HG03469 (cell line): ENCODE results near the gene NPFF.
"Not testable (repeated sequence)": the region's sequence is repeated elsewhere in the genome, so short reads cannot be mapped to it uniquely, and the experiment has no call there.

Source experiments
- ATAC-seq: cut with Tn5 transposase; IDR thresholded peaks from one replicate; pipeline ENCODE4 v1.9.1; 2021; ENCODE audit warnings: mild to moderate bottlenecking, moderate library complexity, moderate number of reproducible peaks; ENCODE audit not compliant: unreplicated experiment

Gene NPFF

GRCh38 chr12:53497461-53497860 is 9.8 kb downstream of the NPFF start:
- ATAC-seq = no peak

GRCh38 chr12:53496752-53497032 is 10.6 kb downstream of the NPFF start:
- ATAC-seq = no peak

DNA sequence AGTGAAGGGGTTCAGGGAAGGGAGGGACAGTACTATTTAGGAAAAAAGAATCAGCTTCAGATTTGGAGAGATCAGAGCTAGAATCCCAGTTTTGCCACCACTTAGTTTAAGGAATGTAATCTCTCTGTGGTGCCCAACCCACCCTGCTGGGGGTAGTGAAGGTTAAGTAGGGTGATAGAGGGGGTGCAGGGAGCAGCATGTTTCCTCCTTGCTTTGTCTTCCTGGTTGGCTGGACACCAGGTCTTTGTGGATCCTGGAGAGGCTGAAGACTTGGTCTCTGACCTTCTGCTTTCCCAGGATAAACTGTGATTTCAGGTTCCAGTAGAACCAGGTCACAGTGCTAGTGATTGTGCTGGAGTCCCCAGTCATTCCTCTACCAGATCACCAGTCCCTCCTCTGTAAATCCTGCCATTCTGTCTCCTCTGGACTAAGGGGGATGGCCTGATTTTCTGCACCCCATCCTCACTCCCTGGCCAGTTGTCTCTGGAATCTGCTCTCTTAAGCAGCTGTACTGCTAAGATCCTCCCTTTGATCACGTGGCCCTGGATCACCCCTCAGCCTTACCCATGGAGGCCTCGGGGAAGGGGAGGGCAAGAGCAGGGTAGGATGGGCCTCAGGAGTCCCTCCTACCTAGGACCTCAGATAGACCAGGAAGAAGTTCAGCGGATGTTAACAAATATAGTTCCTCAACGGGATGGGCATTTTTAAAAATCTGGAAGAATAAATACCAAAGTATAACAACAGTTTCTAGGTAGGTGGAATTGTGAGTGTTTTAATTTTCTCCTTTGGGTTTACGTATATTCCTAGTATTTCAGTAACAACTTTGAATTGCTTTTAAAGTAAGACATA is 11.2 kb downstream of the NPFF start:
- ATAC-seq = no peak

DNA sequence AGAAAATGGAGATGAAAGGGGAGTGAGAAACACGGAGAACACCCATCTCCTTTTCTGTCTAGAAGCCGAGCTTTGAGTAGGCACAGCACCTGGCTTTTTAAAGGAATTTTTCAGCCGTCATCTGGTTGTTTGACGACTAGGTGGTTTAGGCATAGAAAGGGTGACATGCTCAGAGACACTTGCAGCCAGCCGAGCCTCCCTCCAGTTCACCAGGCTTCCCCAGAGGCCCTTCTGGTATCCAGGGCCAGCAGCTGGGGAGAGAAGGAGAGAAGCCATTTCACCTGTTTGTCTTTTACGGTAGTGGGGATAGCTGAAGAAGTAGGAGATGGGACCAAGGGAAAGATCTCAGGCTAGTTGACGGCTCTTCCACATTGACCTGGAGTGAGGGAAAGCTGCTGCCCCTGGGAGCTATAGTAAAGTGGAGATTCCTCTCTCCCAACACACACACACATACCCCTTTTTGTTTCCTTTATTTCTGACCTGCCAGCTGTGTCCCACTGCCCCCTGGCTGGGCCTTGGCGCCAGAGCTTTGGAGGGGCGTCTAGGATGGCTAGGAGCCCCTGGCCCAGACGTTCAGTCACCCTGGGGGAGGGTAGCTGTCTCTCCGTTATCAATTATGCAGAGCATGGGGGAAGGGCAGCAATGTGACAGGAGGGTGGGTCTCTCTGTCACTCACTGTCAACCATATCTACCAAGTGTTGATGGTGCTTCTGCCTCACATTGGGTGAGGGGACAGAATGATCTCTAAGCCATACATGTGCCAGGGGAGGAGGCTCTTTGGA is 13.5 kb downstream of the NPFF start:
- ATAC-seq = no peak

GRCh38 chr12:53492830-53493609 is 14.3 kb downstream of the NPFF start:
- ATAC-seq = no peak

DNA sequence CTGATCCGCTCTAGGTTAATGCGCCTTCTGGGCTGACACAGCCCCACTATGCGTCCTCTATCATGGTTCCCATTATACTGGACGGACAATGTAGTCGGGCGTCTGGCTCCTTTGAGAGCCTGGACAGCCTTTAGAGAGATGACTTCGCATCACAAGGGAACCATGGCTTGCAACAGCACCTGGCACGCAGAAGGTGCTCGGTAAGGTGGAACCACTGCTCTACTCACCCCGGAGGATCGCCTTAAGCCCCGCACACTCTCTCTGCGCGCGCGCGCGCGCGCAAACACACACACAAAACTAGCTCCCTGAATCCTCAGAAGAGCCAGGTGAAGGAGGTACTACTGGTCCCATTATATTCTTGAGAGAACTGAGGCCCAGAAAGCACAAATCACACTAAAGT is 15.1 kb downstream of the NPFF start:
- ATAC-seq = no peak

DNA sequence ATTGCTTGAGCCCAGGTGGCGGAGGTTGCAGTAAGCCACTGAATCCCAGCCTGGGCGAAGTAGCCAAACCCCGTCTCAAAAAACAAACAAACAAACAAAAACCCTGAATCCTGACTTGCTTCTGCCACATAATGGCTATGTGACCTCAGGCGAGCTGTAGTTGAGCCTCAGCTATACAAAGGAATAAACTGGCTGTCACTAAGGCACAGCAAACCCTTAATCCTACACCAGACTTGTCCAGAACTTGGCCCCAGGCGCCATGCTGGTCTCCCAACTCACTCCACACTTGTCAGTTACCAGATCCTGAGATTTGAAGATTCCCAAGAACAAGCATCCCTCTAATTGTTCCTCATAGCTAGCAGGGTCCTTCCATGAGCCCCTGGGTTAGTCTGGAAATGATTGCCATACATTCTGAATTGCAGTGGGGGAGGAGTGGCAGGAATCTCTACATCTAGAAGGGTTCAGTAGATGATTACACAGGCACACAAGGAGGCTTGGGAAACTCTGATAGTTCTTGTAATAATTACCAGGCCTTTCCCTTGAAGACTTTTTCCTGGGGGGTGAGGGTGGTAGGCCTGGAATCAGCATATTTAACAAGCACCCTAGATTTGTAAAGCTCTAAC is 17.9 kb downstream of the NPFF start:
- ATAC-seq = no peak

- ATAC-seq = no peak
Observed at GRCh38 chr12:53486736-53487487, 20.4 kb downstream of the NPFF start.

DNA sequence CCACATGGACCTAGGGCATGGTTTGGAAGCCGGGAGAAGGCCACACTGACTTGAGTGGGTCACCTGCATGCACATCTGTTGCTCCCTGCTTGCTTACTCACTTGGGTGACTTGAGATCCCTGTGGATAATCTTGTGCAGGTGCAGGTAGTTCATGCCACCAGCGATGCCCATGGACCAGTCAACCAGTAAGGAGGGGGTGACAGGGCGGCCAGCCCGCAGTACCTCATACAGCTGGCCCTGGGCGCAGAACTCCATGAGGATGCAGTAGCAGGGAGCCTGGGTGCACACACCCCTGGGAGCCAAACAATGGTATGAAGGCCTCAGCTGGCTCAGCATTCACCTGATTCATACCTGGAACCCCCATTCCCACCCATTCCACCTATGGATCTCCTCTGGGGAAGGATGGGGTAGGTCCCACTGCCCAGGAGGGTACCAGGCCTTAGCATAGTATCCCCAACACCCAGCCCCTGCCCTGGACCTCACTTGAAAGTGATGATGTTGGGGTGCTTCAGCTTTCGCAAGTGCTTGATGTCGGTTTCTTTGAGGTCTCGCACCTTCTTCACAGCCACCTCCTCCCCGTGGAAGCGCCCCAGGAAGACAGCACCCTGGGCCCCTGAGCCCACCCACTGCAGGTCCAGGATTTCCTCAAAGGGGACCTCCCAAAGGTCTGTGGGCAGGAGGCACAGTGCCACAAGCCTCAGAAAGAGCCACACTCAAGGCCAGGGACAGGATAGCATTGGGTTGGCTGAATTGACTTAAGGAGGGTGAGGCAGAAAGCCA is 21.1 kb downstream of the NPFF start:
- ATAC-seq = no peak

GRCh38 chr12:53484686-53485575 is 22.4 kb downstream of the NPFF start:
- no peak for ATAC-seq

DNA sequence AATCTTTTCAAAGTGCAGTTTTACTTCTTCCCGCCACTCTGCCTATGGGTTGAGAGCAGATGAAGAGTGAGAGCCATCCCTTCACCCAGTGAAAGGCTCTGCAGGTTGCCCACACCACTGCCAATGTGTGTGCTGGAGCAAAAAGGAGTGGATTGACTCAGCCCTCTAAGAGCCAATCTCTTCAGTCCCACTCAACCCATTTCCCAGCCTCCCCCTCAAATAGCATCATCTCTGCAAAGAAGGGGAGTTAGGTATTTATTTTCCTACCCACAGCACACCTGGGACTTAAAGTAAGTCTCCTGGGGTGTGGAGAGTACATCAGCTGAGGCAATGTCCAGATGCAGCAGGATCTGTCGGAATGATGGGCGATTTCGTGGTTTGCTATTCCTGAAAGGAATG is 23.3 kb downstream of the NPFF start:
- ATAC-seq = no peak

DNA sequence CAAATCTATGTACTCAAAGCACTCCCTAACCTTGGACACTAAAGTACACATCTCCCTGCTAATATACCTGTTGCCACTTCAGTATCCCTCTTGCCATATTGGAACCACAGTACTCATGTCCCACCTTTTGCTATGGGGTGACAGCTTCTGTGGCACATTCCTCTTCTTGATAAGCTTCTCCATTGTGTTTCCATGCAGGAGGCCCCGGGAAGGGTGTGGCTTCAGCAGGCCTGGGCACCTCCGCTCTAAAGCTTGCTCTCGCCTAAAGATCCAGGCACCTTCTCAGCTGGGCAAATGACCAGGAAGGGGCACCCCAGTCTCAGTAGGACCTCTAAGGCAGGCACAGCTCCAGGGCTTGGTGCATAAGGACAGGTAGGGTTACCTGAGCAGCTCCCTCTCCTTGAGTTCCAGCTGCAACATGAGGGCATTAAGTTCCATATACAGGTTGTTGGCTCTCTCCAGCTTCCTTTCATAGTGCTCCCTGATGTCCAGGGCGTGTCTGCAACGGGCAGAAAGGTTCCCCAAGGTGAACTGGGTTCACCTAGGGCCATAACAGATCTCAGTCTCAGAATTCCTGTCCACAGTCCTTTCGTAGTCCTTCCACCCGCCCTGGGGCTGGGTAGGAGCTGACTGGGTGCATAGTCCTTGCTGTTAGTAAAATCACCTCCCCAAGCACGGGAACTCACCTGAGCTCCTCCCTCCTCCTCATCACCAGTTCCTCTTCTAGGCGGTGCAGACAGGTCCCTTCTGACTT is 23.9 kb downstream of the NPFF start:
- ATAC-seq = no peak

GRCh38 chr12:53482626-53483168 is 24.6 kb downstream of the NPFF start:
- no peak for ATAC-seq

- ATAC-seq = no peak
Observed at GRCh38 chr12:53481939-53482586, 25.2 kb downstream of the NPFF start.

GRCh38 chr12:53481458-53481857 is 25.8 kb downstream of the NPFF start:
- not testable (repeated sequence) for ATAC-seq

- ATAC-seq = no peak
Observed at GRCh38 chr12:53480491-53481442, 26.5 kb downstream of the NPFF start.
